Activated naive CD8-positive, alpha-beta T cell treated with anti-CD3 and anti-CD28 coated beads, Interleukin-2, amount 50 U/mL, for 24 hours (primary cell): ENCODE results near the gene FADS3.
A peak's percentile ranks its signal among the peaks of the same experiment; 100 is the strongest.

Source experiments
- ATAC-seq: fragments of 150-1000 bp; cut with Tn5 transposase; one replicate; pipeline ENCODE4 v1.10.0; 2021
- DNase-seq: peaks from one replicate; pipeline ENCODE4 v3.0.0; 2021
- H3K27ac Mint-ChIP-seq: one replicate; pipeline ENCODE4 v1.8.0; 2021; ENCODE audit warnings: mild to moderate bottlenecking, mixed read lengths
- H3K27me3 Mint-ChIP-seq: one replicate; pipeline ENCODE4 v1.8.0; 2021; ENCODE audit warnings: mixed read lengths
- H3K36me3 Mint-ChIP-seq: one replicate; pipeline ENCODE4 v1.8.0; 2021; ENCODE audit warnings: low read depth, mixed read lengths
- H3K4me1 Mint-ChIP-seq: one replicate; pipeline ENCODE4 v1.8.0; 2021; ENCODE audit warnings: mixed read lengths
- H3K4me3 Mint-ChIP-seq: one replicate; pipeline ENCODE4 v1.8.0; 2021; ENCODE audit warnings: mild to moderate bottlenecking, moderate library complexity, mixed read lengths
- H3K9me3 Mint-ChIP-seq: one replicate; pipeline ENCODE4 v1.8.0; 2021; ENCODE audit warnings: mixed read lengths

Gene FADS3

DNA sequence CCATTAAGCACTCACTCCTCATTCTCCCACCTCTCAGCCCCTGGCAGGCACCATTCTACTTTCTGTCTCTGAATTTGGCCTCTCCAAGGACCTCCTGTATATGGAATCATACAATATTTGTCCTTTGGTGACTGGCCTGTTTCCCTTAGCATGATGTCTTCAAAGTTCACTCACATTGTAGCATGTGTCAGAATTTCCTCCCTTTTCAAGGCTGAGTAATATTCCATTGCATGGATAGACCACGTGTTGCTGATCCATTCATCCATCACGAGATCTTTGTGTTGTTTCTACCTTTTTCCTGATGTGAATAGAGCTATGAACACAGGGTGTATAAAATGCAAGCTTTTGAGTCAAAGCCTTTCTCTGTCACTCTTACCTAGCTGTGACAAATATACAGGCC, 51.6 kb downstream of the FADS3 start:
- DNase-seq, result no peak
- peak; percentile 26 for ATAC-seq
- Mint-ChIP-seq H3K36me3 (peaks cover 14% of the 10 kb centered on the region), H3K4me3 (no peak overlapping the region), H3K9me3 (no peaks in the 10 kb centered on the region), H3K4me1 (peaks cover 8% of the 10 kb centered on the region), H3K27me3 (no peaks in the 10 kb centered on the region), H3K27ac (no peak overlapping the region)

DNA sequence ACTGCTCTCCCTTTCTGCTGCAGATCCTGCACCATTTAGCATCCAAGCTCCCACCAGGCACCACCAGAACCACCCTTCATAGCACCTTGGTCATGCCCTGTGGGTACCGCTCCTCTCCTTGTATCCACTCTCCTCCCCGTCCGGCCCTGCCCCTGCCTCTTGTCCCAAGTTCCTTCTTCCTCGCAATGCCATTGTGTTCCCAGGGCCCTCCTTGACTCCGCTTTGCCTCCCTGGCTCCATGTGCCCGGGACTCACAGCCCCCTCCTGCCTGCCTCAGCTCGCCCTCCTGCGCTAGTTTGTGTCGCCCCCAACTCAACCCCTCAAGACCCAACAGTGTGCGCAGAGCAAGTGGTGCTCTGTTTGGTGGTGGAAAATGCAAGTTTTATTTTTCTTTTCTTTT, 52.4 kb downstream of the FADS3 start:
- Mint-ChIP-seq H3K36me3 (peaks cover 14% of the 10 kb centered on the region), H3K27ac (no peak overlapping the region)

DNA sequence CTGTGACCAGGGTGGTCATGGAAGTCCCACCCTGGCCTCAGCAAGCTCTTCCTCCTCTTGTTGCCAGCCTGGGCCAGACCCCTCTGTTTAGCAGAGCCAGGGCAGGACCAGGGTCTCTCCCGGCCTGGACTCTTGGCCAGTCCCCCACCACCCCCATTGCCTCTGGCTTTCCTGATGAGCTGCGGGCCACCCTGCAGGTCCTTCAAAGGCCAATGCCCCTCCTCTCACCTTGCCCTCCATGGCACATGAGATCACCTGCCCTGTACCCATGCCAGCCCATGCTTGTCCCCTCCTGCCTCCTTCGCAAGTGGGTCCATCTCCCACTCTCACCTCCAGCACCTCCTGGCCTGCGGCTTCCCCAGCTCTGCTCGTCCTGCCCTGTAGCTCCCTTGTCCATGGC, 52.8 kb downstream of the FADS3 start:
- DNase-seq (no peak), ATAC-seq (no peak)
- Mint-ChIP-seq H3K36me3 (peaks cover 14% of the 10 kb centered on the region), H3K4me1 (peaks cover 18% of the 10 kb centered on the region), H3K9me3 (no peaks in the 10 kb centered on the region), H3K27ac (no peak overlapping the region), H3K27me3 (no peaks in the 10 kb centered on the region), H3K4me3 (no peak overlapping the region)

More for the DNA sequence above, 52.4 kb downstream of the FADS3 start:
- H3K9me3 Mint-ChIP-seq, result no peaks in the 10 kb centered on the region
- ATAC-seq, result no peak
- H3K4me3 Mint-ChIP-seq, result no peak overlapping the region
- no peak for DNase-seq
- H3K27me3 Mint-ChIP-seq, result no peaks in the 10 kb centered on the region
- H3K4me1 Mint-ChIP-seq, result peaks cover 14% of the 10 kb centered on the region

DNA sequence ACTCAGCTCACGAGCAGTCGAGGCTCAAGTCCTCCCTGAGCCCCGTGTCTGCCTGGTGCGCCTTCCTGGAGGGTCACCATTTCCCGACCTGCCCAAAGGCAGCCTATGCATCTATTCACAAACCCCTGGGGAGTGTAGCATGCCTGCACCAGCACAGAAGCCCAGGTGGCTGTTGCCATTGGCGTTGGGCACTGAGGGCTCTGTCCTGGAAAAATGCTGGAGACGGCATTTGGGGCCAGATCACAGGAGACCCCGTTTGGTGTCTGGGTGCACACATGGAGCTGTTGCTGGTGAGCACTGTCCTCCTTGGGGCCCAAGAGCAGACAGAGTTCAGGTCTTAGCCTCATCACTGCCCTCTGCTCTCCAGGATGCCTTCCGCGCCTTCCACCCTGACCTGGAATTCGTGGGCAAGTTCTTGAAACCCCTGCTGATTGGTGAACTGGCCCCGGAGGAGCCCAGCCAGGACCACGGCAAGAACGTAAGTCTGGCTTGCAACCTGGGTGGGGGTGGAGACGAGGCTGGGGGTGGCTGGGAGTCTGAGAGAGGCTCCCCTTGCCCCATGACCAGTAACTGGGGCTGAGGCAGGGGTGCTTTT, 53.8 kb downstream of the FADS3 start:
- peaks cover 23% of the 10 kb centered on the region for H3K4me1 Mint-ChIP-seq
- no peak for DNase-seq
- peaks cover 14% of the 10 kb centered on the region for H3K36me3 Mint-ChIP-seq
- H3K4me3 Mint-ChIP-seq, result no peak overlapping the region
- H3K9me3 Mint-ChIP-seq, result no peaks in the 10 kb centered on the region
- no peak overlapping the region for H3K27ac Mint-ChIP-seq
- no peaks in the 10 kb centered on the region for H3K27me3 Mint-ChIP-seq
- ATAC-seq, result no peak

DNA sequence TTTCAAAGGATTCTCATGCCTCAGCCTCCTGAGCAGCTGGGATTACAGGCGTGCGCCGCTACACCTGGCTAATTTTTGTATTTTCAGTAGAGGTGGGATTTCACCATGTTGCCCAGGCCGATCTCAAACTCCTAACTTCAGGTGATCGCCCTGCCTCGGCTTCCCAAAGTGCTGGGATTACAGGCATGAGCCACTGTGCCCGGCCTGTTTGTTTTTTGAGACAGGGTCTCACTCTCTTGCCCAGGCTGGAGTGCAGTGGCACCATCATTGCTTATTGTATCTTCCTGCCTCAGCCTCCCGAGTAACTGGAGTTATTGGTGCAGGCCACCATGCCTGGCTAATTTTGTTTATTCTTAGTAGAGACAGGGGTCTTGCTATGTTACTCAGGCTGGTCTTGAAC, 55.2 kb downstream of the FADS3 start:
- Mint-ChIP-seq H3K27ac (no peak overlapping the region), H3K9me3 (no peaks in the 10 kb centered on the region), H3K4me1 (peaks cover 23% of the 10 kb centered on the region), H3K27me3 (peaks cover 4% of the 10 kb centered on the region), H3K4me3 (no peak overlapping the region), H3K36me3 (peaks cover 10% of the 10 kb centered on the region)
- DNase-seq (no peak), ATAC-seq (no peak)

DNA sequence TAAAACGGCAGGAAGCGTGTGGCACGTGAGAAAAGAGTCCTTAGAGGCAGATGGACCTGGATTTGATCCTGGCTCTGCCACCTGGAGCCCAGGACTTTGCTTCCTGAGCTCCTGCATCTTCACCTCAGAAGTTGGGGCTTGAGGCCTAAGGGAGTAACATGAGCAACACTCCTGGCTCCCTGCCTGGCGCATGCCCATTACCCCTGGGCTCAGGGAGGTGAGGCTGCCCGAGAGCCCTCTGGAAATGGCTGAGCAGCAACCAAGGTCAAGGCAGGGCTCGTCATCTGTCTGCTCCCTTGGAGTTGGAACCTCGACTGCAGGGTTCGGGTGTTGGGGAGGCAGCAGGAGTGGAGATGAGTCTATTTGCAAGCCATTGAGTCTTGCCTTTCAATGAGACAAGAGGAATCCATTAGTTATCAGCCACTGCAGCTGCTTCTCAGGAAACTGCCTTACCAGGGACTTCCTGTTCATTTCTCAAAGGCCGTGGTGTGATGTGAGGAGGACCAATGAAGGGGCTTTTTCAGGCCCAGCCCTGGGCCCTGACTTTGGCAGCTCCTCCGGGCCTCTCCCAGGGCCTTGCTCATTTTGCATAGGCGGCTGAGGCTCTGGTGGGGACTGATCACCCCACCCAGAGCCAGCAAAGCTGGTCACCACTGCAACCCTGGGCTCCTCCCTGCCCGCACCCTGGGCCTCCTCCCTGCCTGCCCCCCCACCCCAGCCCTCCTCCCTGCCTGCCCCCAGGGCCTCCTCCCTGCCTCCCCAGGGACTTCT, 56.9 kb downstream of the FADS3 start:
- DNase-seq, result peak; percentile 61
- Mint-ChIP-seq H3K27me3 (peaks cover 15% of the 10 kb centered on the region), H3K4me3 (no peak overlapping the region), H3K27ac (peak overlapping the region; percentile 60), H3K9me3 (no peaks in the 10 kb centered on the region), H3K4me1 (peaks cover 29% of the 10 kb centered on the region), H3K36me3 (no peaks in the 10 kb centered on the region)
- ATAC-seq, result peak; percentile 97

DNA sequence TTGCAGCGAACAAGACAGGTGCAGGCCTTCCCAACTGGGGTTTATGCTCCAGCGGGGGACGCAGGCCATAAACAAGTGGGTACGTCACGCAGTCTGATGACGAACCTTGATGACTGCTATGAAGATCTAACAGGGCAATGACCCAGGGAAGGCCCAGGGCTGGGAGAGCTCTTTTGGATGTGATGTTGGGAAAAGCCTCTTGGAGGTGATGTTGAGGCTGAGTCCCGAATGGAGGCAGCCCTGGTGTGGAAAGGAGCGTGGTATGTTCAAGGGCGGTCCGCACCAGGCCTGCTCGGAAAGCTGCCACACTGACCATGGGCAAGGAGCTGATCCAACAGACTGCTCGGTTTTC, 57.4 kb downstream of the FADS3 start:
- H3K9me3 Mint-ChIP-seq, result no peaks in the 10 kb centered on the region
- no peak overlapping the region for H3K4me3 Mint-ChIP-seq
- DNase-seq (no peak), ATAC-seq (no peak)
- H3K27ac Mint-ChIP-seq, result peak overlapping the region; percentile 60
- no peaks in the 10 kb centered on the region for H3K36me3 Mint-ChIP-seq
- peaks cover 19% of the 10 kb centered on the region for H3K27me3 Mint-ChIP-seq
- peaks cover 32% of the 10 kb centered on the region for H3K4me1 Mint-ChIP-seq

DNA sequence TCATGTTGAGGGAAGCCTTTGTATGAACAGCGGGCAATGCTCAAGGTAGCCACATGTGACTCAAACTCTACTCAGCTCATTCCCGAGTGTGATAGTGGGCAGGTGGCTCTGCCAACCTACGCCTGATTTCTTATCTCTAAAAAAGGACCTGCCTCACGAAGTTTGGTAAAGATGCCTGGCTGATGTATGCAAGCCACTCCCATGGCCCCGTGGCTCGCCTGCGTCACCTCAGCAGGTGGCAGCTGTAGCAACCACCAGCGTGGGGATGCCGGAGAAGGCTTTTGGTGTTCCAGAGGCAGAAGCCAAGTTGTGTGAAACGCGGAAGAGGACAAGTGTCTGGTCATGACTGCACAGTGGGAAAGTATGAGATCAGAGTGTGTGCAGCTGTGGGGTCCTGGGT, 57.9 kb downstream of the FADS3 start:
- Mint-ChIP-seq H3K4me1 (peaks cover 33% of the 10 kb centered on the region), H3K36me3 (no peaks in the 10 kb centered on the region), H3K4me3 (no peak overlapping the region), H3K27ac (peak overlapping the region; percentile 60), H3K27me3 (peaks cover 20% of the 10 kb centered on the region), H3K9me3 (no peaks in the 10 kb centered on the region)
- DNase-seq (no peak), ATAC-seq (no peak)

DNA sequence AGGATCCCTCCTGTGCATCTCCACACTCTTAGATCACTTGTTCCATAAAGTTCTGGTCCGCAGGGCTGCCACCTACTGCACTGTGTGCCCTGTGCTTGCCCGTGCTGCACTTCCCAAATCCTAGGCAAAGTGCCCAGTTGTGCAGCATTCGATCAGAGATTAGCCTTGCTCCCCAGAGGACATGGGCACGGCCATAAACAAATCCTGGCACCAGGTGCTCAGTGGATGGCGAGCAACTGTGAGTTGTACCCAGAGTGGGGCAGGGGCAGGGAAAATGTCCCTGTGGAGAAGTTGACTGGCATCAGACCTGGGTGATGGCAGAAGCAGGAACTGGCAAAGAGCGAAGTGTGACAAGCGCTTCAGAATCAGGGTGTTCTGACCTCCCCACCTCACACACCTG, 58.6 kb downstream of the FADS3 start:
- H3K4me1 Mint-ChIP-seq, result peaks cover 38% of the 10 kb centered on the region
- no peaks in the 10 kb centered on the region for H3K36me3 Mint-ChIP-seq
- no peaks in the 10 kb centered on the region for H3K9me3 Mint-ChIP-seq
- peaks cover 26% of the 10 kb centered on the region for H3K27me3 Mint-ChIP-seq
- no peak overlapping the region for H3K27ac Mint-ChIP-seq
- ATAC-seq (no peak), DNase-seq (no peak)
- H3K4me3 Mint-ChIP-seq, result no peak overlapping the region

DNA sequence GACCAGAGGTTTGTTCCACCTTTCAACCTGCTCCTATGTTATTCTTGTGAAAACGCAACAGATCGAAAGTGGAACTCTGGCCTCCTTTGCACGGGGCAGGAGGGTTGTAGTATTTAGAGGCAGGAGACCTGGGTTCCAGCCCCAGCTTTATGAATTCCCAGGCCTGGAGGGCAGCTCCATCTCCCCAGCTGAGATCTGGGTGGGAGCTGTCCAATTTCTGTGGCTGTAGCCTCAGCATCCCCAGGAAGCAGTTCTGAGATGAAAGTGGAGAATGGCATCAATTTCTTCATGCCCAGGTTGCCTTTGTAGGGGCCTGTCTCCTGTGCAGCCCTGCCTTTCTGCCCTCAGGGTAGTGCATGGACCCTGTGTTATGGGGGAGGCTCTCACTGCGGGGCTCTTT, 59.1 kb downstream of the FADS3 start:
- ATAC-seq (no peak), DNase-seq (no peak)
- no peak overlapping the region for H3K4me3 Mint-ChIP-seq
- H3K4me1 Mint-ChIP-seq, result peaks cover 39% of the 10 kb centered on the region
- H3K27me3 Mint-ChIP-seq, result peaks cover 27% of the 10 kb centered on the region
- no peaks in the 10 kb centered on the region for H3K9me3 Mint-ChIP-seq
- no peak overlapping the region for H3K27ac Mint-ChIP-seq
- H3K36me3 Mint-ChIP-seq, result no peaks in the 10 kb centered on the region

DNA sequence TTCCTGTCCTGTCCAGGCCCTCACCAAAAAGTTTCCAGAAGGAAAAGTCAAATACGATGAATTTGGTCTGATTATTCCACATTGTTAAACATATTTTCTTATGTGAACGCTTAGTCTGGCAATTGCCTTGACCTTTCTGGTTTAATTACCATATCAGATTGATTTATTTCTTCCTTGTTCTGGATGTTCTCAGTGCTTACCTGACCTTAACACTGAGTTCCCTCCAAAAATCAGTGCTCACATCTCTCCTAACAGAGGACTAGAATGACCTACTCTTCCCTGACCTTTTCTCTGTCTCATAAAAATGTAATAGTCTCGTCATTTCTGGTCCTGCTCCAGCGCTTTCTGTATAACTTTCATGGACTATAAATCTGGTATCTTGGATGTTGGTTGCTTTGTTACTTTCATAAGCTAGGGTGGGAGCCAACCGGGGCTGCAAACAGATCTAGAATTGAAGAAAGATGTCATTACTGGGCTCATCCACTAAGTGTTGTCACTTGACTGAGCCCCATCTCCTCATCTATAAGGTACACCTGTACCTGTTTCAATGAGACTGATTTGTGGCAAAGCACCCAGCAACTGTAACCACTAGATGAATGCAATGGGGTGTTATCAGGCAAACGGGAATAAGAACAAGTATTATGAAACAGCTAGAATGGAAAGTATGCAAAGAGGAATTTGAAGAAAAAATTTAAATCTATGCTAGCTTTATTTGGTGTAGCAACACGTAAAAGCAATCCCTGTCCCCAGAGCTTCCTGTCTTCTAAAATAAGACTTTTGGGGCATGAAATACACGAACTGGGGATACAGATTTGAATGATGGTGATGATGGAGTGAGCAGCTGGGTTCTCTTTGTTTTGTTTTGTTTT, 60.9 kb downstream of the FADS3 start:
- no peaks in the 10 kb centered on the region for H3K36me3 Mint-ChIP-seq

DNA sequence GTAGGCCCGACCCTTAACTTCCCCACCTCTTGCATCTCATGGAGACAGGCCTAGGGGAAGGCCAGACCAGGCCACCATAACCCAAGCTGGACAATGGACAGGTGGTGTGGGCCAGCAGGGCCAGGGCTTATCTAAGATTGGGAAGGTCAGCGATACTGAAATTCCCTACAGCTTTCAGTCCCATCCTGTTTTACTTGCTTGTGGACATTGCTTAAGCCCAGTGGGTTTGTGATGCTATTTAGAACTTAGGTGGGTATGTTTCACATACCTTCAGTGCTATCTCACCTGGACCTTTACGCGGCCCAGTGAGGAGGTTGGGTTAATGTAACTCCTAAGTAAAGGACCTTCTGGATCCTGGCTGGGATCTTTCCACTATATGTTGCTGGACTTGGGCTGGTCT, 61.5 kb downstream of the FADS3 start:
- H3K27ac Mint-ChIP-seq, result no peak overlapping the region
- H3K36me3 Mint-ChIP-seq, result no peaks in the 10 kb centered on the region

More for the DNA sequence above, 60.9 kb downstream of the FADS3 start:
- Mint-ChIP-seq H3K27me3 (peaks cover 38% of the 10 kb centered on the region), H3K9me3 (no peaks in the 10 kb centered on the region), H3K4me3 (peak overlapping the region; percentile 19), H3K4me1 (peaks cover 38% of the 10 kb centered on the region), H3K27ac (no peak overlapping the region)
- ATAC-seq, result no peak
- no peak for DNase-seq

DNA sequence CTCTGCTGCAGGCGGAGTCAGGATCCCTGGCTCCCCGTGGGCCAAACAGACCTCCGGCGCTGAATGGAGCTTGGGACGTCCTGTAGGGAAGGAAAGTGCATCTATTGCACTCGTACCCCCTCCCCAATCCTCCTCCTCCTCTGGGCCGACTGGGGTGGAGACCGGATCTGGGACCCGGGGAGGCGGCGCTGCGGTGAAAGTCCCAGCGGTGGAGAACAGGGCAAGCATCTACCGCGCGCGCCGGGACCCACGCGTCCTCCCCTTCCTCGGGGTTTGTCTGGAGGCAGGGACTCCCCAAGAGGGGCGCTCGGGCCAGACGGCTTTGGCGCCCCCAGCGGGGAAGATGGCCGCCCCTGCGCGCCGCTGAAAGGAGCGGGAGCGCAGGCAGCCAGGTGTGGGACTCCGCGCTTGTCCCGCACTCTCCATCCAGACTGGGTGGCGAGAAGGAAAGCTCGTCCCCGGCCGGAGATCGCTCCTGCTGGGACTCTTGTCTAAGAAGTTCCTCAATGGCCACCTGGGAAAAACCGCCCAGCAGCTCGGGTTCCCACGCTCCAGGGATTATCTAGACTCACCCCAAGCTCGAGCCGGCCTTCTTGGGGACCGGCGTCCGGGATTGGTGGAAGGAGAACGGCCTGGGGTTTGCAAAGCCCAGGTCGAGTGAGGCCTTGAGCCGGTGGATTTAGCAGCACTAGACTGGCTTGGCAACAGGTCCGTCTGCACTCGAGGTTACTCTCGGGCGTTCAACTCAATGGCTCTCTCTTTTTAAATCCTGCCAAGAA, 62.5 kb downstream of the FADS3 start:
- peaks cover 27% of the 10 kb centered on the region for H3K4me1 Mint-ChIP-seq
- ATAC-seq (peak; percentile 46), DNase-seq (peak; percentile 55)
- H3K27me3 Mint-ChIP-seq, result peaks cover 38% of the 10 kb centered on the region
- H3K4me3 Mint-ChIP-seq, result peak overlapping the region; percentile 82
- H3K36me3 Mint-ChIP-seq, result no peaks in the 10 kb centered on the region
- H3K27ac Mint-ChIP-seq, result peak overlapping the region; percentile 68
- H3K9me3 Mint-ChIP-seq, result no peaks in the 10 kb centered on the region

More for the DNA sequence above, 61.5 kb downstream of the FADS3 start:
- DNase-seq (no peak), ATAC-seq (no peak)
- peaks cover 38% of the 10 kb centered on the region for H3K27me3 Mint-ChIP-seq
- no peaks in the 10 kb centered on the region for H3K9me3 Mint-ChIP-seq
- H3K4me3 Mint-ChIP-seq, result peak overlapping the region; percentile 82
- H3K4me1 Mint-ChIP-seq, result peaks cover 35% of the 10 kb centered on the region

DNA sequence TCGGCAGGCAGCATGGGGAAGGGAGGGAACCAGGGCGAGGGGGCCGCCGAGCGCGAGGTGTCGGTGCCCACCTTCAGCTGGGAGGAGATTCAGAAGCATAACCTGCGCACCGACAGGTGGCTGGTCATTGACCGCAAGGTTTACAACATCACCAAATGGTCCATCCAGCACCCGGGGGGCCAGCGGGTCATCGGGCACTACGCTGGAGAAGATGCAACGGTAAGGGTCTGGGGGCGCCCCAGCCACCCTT, 63.0 kb downstream of the FADS3 start:
- no peaks in the 10 kb centered on the region for H3K9me3 Mint-ChIP-seq
- peak overlapping the region; percentile 82 for H3K4me3 Mint-ChIP-seq
- H3K36me3 Mint-ChIP-seq, result no peaks in the 10 kb centered on the region
- H3K27ac Mint-ChIP-seq, result peak overlapping the region; percentile 68
- peaks cover 38% of the 10 kb centered on the region for H3K27me3 Mint-ChIP-seq
- no peak for DNase-seq
- peak; percentile 1 for ATAC-seq
- peaks cover 22% of the 10 kb centered on the region for H3K4me1 Mint-ChIP-seq
